IMR-90 (cell line): ENCODE measurements around the gene ITGAE. TPM values are rescaled to one million over a fixed set of nuclear protein-coding genes. Genes with fewer than 3 reads are reported as not detected.

ENCODE experiments used
- ATAC-seq: fragments of 200-7000 bp; cut with Tn5 transposase; 2 replicates; pipeline ENCODE4 v1.9.1; 2020; ENCODE audit warnings: low read depth, mild to moderate bottlenecking, moderate library complexity
- BruUV-seq: library from RNA; stranded (reverse); fragments of 400-500 nt; replicated peaks from 2 replicates; lab custom pipeline; 2021; lab: Mats Ljungman, UMichigan
- CTCF ChIA-PET: fragments of 300-600 bp; formaldehyde crosslinking; extraction: SDS; loops from one replicate; lab custom pipeline; 2021; ENCODE audit warnings: antibody characterized with exemption; lab: Yijun Ruan, JAX
- POLR2A ChIA-PET: fragments of 300-600 bp; sonication (Branson Sonifier 250); formaldehyde crosslinking; loops from one replicate; lab custom pipeline; 2022; ENCODE audit warnings: antibody characterized with exemption; ENCODE audit not compliant: unreplicated experiment; lab: Charles Lee
- DNase-seq: peaks from one replicate; pipeline ENCODE4 v3.0.0; 2013
- H2AFZ ChIP-seq: replicated peaks from 2 replicates; pipeline ENCODE3; 2013; ENCODE audit warnings: low read length, mild to moderate bottlenecking; ENCODE audit not compliant: poor library complexity
- H2AK5ac ChIP-seq: 2 replicates; pipeline ENCODE4 v1.6.1; 2013; ENCODE audit warnings: low read depth, low read length, inconsistent platforms
- H2AK9ac ChIP-seq: replicated peaks from 2 replicates; pipeline ENCODE3; 2013; ENCODE audit warnings: mild to moderate bottlenecking, low read depth, low read length, moderate library complexity; ENCODE audit not compliant: poor library complexity
- H2BK120ac ChIP-seq: 2 replicates; pipeline ENCODE4 v1.6.1; 2013; ENCODE audit warnings: low read depth, low read length, inconsistent platforms
- H2BK15ac ChIP-seq: 3 replicates; pipeline ENCODE4 v1.6.1; 2013; ENCODE audit warnings: low read depth, low read length, inconsistent platforms
- H2BK20ac ChIP-seq: 2 replicates; pipeline ENCODE4 v1.6.1; 2013; ENCODE audit warnings: low read depth, mild to moderate bottlenecking, inconsistent platforms, low read length, moderate library complexity
- H2BK5ac ChIP-seq: 2 replicates; pipeline ENCODE4 v1.6.1; 2013; ENCODE audit warnings: mild to moderate bottlenecking, low read depth, low read length, inconsistent platforms; ENCODE audit not compliant: poor library complexity, severe bottlenecking
- H3K14ac ChIP-seq: replicated peaks from 2 replicates; pipeline ENCODE4 v1.6.1; 2013; ENCODE audit warnings: low read depth, low read length, inconsistent platforms
- H3K18ac ChIP-seq: 2 replicates; pipeline ENCODE4 v1.6.1; 2013; ENCODE audit warnings: low read depth, low read length, control low read depth
- H3K23ac ChIP-seq: 2 replicates; pipeline ENCODE4 v1.6.1; 2013; ENCODE audit warnings: low read depth, low read length, inconsistent platforms
- H3K27ac ChIP-seq: 2 replicates; pipeline ENCODE4 v1.5.1; 2013; ENCODE audit warnings: mild to moderate bottlenecking, control low read depth, low read length; ENCODE audit not compliant: insufficient read depth
- H3K27me3 ChIP-seq: 2 replicates; pipeline ENCODE4 v1.6.1; 2013; ENCODE audit warnings: low read length; ENCODE audit not compliant: control insufficient read depth, insufficient read depth
- H3K36me3 ChIP-seq: 2 replicates; pipeline ENCODE4 v1.6.1; 2013; ENCODE audit warnings: low read length, mixed read lengths; ENCODE audit not compliant: control insufficient read depth, insufficient read depth
- H3K4ac ChIP-seq: 2 replicates; pipeline ENCODE4 v1.6.1; 2013; ENCODE audit warnings: low read depth, low read length, inconsistent platforms
- H3K4me1 ChIP-seq: 2 replicates; pipeline ENCODE4 v1.6.1; 2013; ENCODE audit warnings: low read length, mixed read lengths; ENCODE audit not compliant: control insufficient read depth, insufficient read depth
- H3K4me2 ChIP-seq: 2 replicates; pipeline ENCODE4 v1.6.1; 2013; ENCODE audit warnings: low read depth, mild to moderate bottlenecking, control low read depth, low read length, moderate library complexity
- H3K4me3 ChIP-seq: 2 replicates; pipeline ENCODE4 v1.5.1; 2013; ENCODE audit warnings: low read depth, mild to moderate bottlenecking, control low read depth, low read length, moderate library complexity; ENCODE audit not compliant: insufficient read depth
- H3K56ac ChIP-seq: 2 replicates; pipeline ENCODE4 v1.6.1; 2013; ENCODE audit warnings: low read length, inconsistent platforms; ENCODE audit not compliant: insufficient read depth; ENCODE audit errors: extremely low read depth
- H3K79me1 ChIP-seq, 2 experiments: 2 replicates each; pipeline ENCODE4 v1.6.1; 2013; ENCODE audit warnings: low read length in 2 of 2, inconsistent platforms in 1 of 2, low read depth in 1 of 2
- H3K9ac ChIP-seq: 2 replicates; pipeline ENCODE4 v1.6.1; 2013; ENCODE audit warnings: low read depth, low read length, control low read depth
- H3K9me1 ChIP-seq: 2 replicates; pipeline ENCODE4 v1.6.1; 2013; ENCODE audit warnings: low read length, inconsistent platforms; ENCODE audit not compliant: insufficient read depth
- H3K9me3 ChIP-seq: 2 replicates; pipeline ENCODE4 v1.6.1; 2013; ENCODE audit warnings: low read length; ENCODE audit not compliant: control insufficient read depth, insufficient read depth
- H4K20me1 ChIP-seq: 2 replicates; pipeline ENCODE4 v1.6.1; 2013; ENCODE audit warnings: low read length, inconsistent platforms; ENCODE audit not compliant: insufficient read depth
- H4K5ac ChIP-seq: 2 replicates; pipeline ENCODE4 v1.6.1; 2013; ENCODE audit warnings: mild to moderate bottlenecking, low read depth, low read length, control low read depth
- H4K8ac ChIP-seq, 2 experiments: 2 replicates each; pipeline ENCODE4 v1.6.1; 2013; ENCODE audit warnings: low read depth in 2 of 2, low read length in 2 of 2, control low read depth in 1 of 2, inconsistent platforms in 1 of 2
- H4K91ac ChIP-seq: 2 replicates; pipeline ENCODE4 v1.6.1; 2013; ENCODE audit warnings: low read depth, low read length, inconsistent platforms; ENCODE audit not compliant: insufficient read depth
- CHD1 ChIP-seq: IDR thresholded peaks from 2 replicates; pipeline ENCODE4 v1.6.1; 2012; ENCODE audit warnings: low read depth, low read length, improper control_type of control experiment
- RAD21 ChIP-seq: IDR thresholded peaks from 2 replicates; pipeline ENCODE4 v1.6.1; 2012; ENCODE audit warnings: low read length, improper control_type of control experiment
- RFX5 ChIP-seq: IDR thresholded peaks from 2 replicates; pipeline ENCODE4 v1.8.0; 2012; ENCODE audit warnings: low read depth, mild to moderate bottlenecking, low read length, moderate library complexity
- SMC3 ChIP-seq: fragments of 150-350 bp; IDR thresholded peaks from 2 replicates; pipeline ENCODE4 v1.6.1; 2016; ENCODE audit warnings: low read depth, mild to moderate bottlenecking, antibody characterized with exemption, low read length, moderate library complexity
- WGBS, 2 experiments: methylation state at CpG; one replicate each; pipeline versions ENCODE4 v1.1.5 to v1.1.7; 2013; ENCODE audit warnings: missing lambda C conversion rate in 2 of 2; ENCODE audit not compliant: insufficient read length in 1 of 2; ENCODE audit errors: extremely low coverage in 2 of 2; 5-methylcytosine and 5-hydroxymethylcytosine counted together
- dilution Hi-C: fragments of 300-500 bp; cut with HindIII; formaldehyde crosslinking; loops from one replicate; pipeline ENCODE4 v1.14.3; 2018; ENCODE audit warnings: low sequenced_read_pairs; ENCODE audit not compliant: unreplicated experiment
- in situ Hi-C: fragments of 300-500 bp; cut with MboI; formaldehyde crosslinking; loops from 3 replicates; pipeline ENCODE4 v1.14.3; 2019; ENCODE audit warnings: low sequenced_read_pairs, inconsistent platforms, mixed read lengths
- intact Hi-C: fragments of 100-400 bp; cut with micrococcal nuclease; formaldehyde crosslinking; loops from 2 replicates; pipeline ENCODE4 v1.10.0; 2022
- polyA plus RNA-seq, 3 experiments: library from polyadenylated mRNA; depleted of rRNA; stranded (reverse); fragments of >200 nt; gene quantifications; 2 replicates each; pipeline ENCODE4 v1.2.3, GENCODE V29; 2012; ENCODE audit warnings: low replicate concordance in 1 of 3
- total RNA-seq: library from RNA; depleted of rRNA; stranded (reverse); fragments of >200 nt; gene quantifications from 2 replicates; pipeline ENCODE4 v1.2.3, GENCODE V29; 2012
- TF ChIP-seq, protein P1 (sequence below): fragments of 150-350 bp; IDR thresholded peaks from 2 replicates; pipeline ENCODE4 v1.6.1; 2017; ENCODE audit warnings: mild to moderate bottlenecking, antibody characterized with exemption, low read length, low read depth

ITGAE gene
- total and polyA plus RNA-seq, 2 of the 4 experiments (the other 2 are of a cell fraction), result 54.1 to 60.8 TPM

DNA sequence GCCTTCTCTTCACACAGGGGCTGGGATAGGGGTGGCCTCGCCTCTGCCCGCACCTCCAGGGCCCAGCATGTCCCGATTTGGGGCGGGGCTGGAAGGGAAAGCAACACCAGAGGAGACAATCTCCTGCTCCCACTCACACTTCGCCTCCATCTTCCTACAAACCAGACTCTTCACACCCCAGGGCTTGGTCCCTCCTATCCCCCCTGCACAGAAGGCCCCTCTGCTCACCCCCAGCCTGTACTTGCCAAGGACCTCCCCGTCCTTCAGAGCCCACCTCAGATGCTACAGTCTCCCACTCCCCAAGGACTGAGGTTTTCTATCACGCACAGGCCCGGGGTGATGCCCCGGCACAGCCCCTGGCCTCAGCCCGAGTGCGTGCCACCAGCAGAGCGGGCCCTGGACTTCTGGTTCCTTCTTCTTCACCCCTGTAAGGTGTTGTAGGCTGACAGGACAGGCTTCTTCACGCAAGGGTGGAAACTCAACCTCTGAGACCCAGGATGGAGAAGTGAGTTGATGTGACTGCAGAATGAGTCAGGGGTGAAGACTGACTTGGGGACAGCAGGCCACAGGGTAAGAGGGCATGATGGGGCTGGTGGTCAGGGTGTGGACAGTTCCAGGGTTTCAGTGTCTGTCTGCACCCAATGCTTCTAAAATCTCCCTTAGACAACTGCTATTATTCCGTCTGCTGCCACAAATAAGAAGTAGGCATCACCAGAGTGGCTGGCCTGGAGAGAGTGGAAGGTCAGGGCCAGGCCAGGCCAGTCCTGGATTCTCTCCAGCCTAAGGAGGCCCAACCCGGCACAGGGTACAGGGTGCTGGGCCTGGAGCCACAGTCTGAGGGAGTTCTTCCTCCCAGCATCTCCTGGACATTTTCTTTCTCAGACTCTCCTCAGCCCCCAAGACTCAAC, 2.5 kb downstream of the ITGAE start:
- H3K79me1 ChIP-seq, result peaks cover 0 to 17% of the 10 kb centered on the region in 2 experiments; a peak in 2 of 4 replicates
- H3K56ac ChIP-seq, result no peak overlapping the region
- no peak overlapping the region; the same call in 1 of the 2 replicates for H2BK20ac ChIP-seq
- H3K9ac ChIP-seq, result no peak overlapping the region
- H2BK5ac ChIP-seq, result no peak overlapping the region
- H3K4me3 ChIP-seq, result no peak overlapping the region
- no TSS peak for BruUV-seq
- ChIA-PET POLR2A (no interaction called here), CTCF (no interaction called here)
- H2BK120ac ChIP-seq, result no peak overlapping the region
- no peak overlapping the region for H3K23ac ChIP-seq
- 0 out of 2 replicates have a peak, but pooled peaks cover 2% of the 10 kb centered on the region for H3K36me3 ChIP-seq
- H4K20me1 ChIP-seq, result peaks cover 18% of the 10 kb centered on the region
- H3K14ac ChIP-seq, result 0 out of 2 replicates have a peak overlapping the region, but pooled peaks have one; percentile 39
- no peak overlapping the region for H4K8ac ChIP-seq
- H2AK9ac ChIP-seq, result no peak overlapping the region
- peak overlapping the region; percentile 23 for H2AFZ ChIP-seq
- H4K91ac ChIP-seq, result no peak overlapping the region; the same call in 1 of the 2 replicates
- H3K4ac ChIP-seq, result no peak overlapping the region; the same call in 1 of the 2 replicates
- no peak overlapping the region for H2BK15ac ChIP-seq
- intact Hi-C loops, result no loop called here
- H3K18ac ChIP-seq, result no peak overlapping the region
- no peaks in the 10 kb centered on the region for H3K27me3 ChIP-seq
- no peak overlapping the region for H4K5ac ChIP-seq
- ATAC-seq (no peak), DNase-seq (no peak)
- H3K9me3 ChIP-seq, result no peaks in the 10 kb centered on the region
- H3K4me2 ChIP-seq, result no peak overlapping the region
- peaks cover 28% of the 10 kb centered on the region for H3K9me1 ChIP-seq
- H3K4me1 ChIP-seq, result peaks cover 27% of the 10 kb centered on the region
- TF ChIP-seq, protein P1, sequence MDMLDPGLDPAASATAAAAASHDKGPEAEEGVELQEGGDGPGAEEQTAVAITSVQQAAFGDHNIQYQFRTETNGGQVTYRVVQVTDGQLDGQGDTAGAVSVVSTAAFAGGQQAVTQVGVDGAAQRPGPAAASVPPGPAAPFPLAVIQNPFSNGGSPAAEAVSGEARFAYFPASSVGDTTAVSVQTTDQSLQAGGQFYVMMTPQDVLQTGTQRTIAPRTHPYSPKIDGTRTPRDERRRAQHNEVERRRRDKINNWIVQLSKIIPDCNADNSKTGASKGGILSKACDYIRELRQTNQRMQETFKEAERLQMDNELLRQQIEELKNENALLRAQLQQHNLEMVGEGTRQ, result no peak
- no peak for TF ChIP-seq SMC3
- no peak for TF ChIP-seq RFX5
- no peak for TF ChIP-seq RAD21
- no peak for TF ChIP-seq CHD1
- WGBS, 2 experiments, result 81% methylated on average over 4 of the region's 15 CpGs; no CpG with 5 or more reads in 1 of the 2 experiments
- dilution Hi-C loops, result no loop called here
- no peak overlapping the region for H3K27ac ChIP-seq
- H2AK5ac ChIP-seq, result peak overlapping the region; percentile 4; the same call in 1 of the 2 replicates
- in situ Hi-C loops, result no loop called here
